GM23338 (cell line): Measurements from ENCODE around the gene UBE3A. TPM values are rescaled to one million over a fixed set of nuclear protein-coding genes. Genes with fewer than 3 reads are reported as not detected.

Experiments used
- ATAC-seq: fragments of 200-7000 bp; cut with Tn5 transposase; 3 replicates; pipeline ENCODE4 v1.9.1; 2020
- DNase-seq: peaks from one replicate; pipeline ENCODE4 v3.0.0-alpha.2; 2015; ENCODE audit warnings: low spot score
- H2AFZ ChIP-seq: fragments of 200-600 bp; sonication (generic); 2 replicates; pipeline ENCODE4 v1.8.0; 2016; ENCODE audit warnings: antibody characterized with exemption, mild to moderate bottlenecking, moderate library complexity
- H3F3A ChIP-seq: fragments of 200-600 bp; sonication (generic); replicated peaks from 2 replicates; pipeline ENCODE4 v1.8.0; 2017; ENCODE audit warnings: antibody characterized with exemption, mixed run types, low read depth
- H3K27ac ChIP-seq: fragments of 200-600 bp; sonication (generic); 2 replicates; pipeline ENCODE4 v1.6.1; 2016; ENCODE audit warnings: low read depth
- H3K27me3 ChIP-seq: fragments of 200-600 bp; sonication (generic); 2 replicates; pipeline ENCODE4 v1.8.0; 2016; ENCODE audit warnings: mild to moderate bottlenecking, mixed run types, moderate library complexity; ENCODE audit not compliant: insufficient read depth
- H3K36me3 ChIP-seq: fragments of 200-600 bp; sonication (generic); 2 replicates; pipeline ENCODE4 v1.8.0; 2016; ENCODE audit warnings: mild to moderate bottlenecking; ENCODE audit not compliant: insufficient read depth
- H3K4me1 ChIP-seq: fragments of 200-600 bp; sonication (generic); 2 replicates; pipeline ENCODE4 v1.8.0; 2016; ENCODE audit warnings: mild to moderate bottlenecking, moderate library complexity; ENCODE audit not compliant: insufficient read depth
- H3K4me2 ChIP-seq: fragments of 200-600 bp; sonication (generic); 2 replicates; pipeline ENCODE4 v1.7.1; 2017; ENCODE audit warnings: mixed run types
- H3K4me3 ChIP-seq: fragments of 200-600 bp; sonication (generic); 2 replicates; pipeline ENCODE4 v1.6.1; 2016; ENCODE audit warnings: mixed run types
- H3K79me2 ChIP-seq: fragments of 200-600 bp; sonication (generic); replicated peaks from 2 replicates; pipeline ENCODE4 v1.8.0; 2017; ENCODE audit warnings: mild to moderate bottlenecking; ENCODE audit not compliant: insufficient read depth
- H3K9me2 ChIP-seq: fragments of 200-600 bp; sonication (generic); 2 replicates; pipeline ENCODE4 v1.8.0; 2017; ENCODE audit not compliant: insufficient read depth
- H4K20me1 ChIP-seq: fragments of 200-600 bp; sonication (generic); replicated peaks from 2 replicates; pipeline ENCODE4 v1.8.0; 2017; ENCODE audit warnings: mild to moderate bottlenecking; ENCODE audit not compliant: insufficient read depth
- H3K27ac Mint-ChIP-seq: 2 replicates; pipeline ENCODE4 v1.8.0; 2020; ENCODE audit warnings: inconsistent platforms, mild to moderate bottlenecking, moderate library complexity, mixed read lengths
- H3K27me3 Mint-ChIP-seq: 3 replicates; pipeline ENCODE4 v1.8.0; 2022; ENCODE audit warnings: low read depth, mild to moderate bottlenecking, moderate library complexity, mixed read lengths, inconsistent platforms; ENCODE audit not compliant: insufficient read depth, poor library complexity
- H3K36me3 Mint-ChIP-seq: 3 replicates; pipeline ENCODE4 v1.8.0; 2021; ENCODE audit warnings: low read depth, mild to moderate bottlenecking, inconsistent platforms, moderate library complexity, mixed read lengths
- H3K4me1 Mint-ChIP-seq: 3 replicates; pipeline ENCODE4 v1.8.0; 2020; ENCODE audit warnings: mild to moderate bottlenecking, inconsistent platforms, mixed read lengths
- H3K4me3 Mint-ChIP-seq: 3 replicates; pipeline ENCODE4 v1.8.0; 2021; ENCODE audit warnings: moderate library complexity, mild to moderate bottlenecking, inconsistent platforms, mixed read lengths
- H3K9me3 Mint-ChIP-seq: 3 replicates; pipeline ENCODE4 v1.8.0; 2020; ENCODE audit warnings: moderate library complexity, mild to moderate bottlenecking, inconsistent platforms, mixed read lengths
- CREB1 ChIP-seq: fragments of 250-450 bp; sonication (Bioruptor Pico); IDR thresholded peaks from 2 replicates; pipeline ENCODE4 v1.5.0; 2020; ENCODE audit warnings: low read depth, mild to moderate bottlenecking, moderate library complexity
- ETS1 ChIP-seq: IDR thresholded peaks from 2 replicates; pipeline ENCODE4 v1.6.1; 2016; ENCODE audit warnings: antibody characterized with exemption
- EZH2phosphoT487 ChIP-seq: fragments of 200-600 bp; sonication (generic); IDR thresholded peaks from one replicate; pipeline ENCODE4 v1.8.1; 2018; ENCODE audit warnings: antibody characterized with exemption; ENCODE audit not compliant: unreplicated experiment
- JUNB ChIP-seq: IDR thresholded peaks from one replicate; pipeline ENCODE4 v1.6.1; 2016; ENCODE audit warnings: antibody characterized with exemption; ENCODE audit not compliant: unreplicated experiment
- NANOG ChIP-seq: IDR thresholded peaks from 2 replicates; pipeline ENCODE4 v1.6.1; 2016; ENCODE audit warnings: antibody characterized with exemption, borderline replicate concordance
- POLR2AphosphoS5 ChIP-seq: IDR thresholded peaks from 2 replicates; pipeline ENCODE4 v1.6.1; 2016; ENCODE audit warnings: antibody characterized with exemption, low read depth
- STAT1 ChIP-seq: IDR thresholded peaks from one replicate; pipeline ENCODE4 v1.6.1; 2016; ENCODE audit warnings: antibody characterized with exemption; ENCODE audit not compliant: unreplicated experiment
- ZNF114 ChIP-seq: fragments of 250-450 bp; sonication (Bioruptor Pico); IDR thresholded peaks from 2 replicates; pipeline ENCODE4 v1.5.0; 2020; ENCODE audit warnings: mild to moderate bottlenecking, moderate library complexity
- ZNF331 ChIP-seq: fragments of 250-450 bp; sonication (Bioruptor Pico); IDR thresholded peaks from 2 replicates; pipeline ENCODE4 v1.5.0; 2020; ENCODE audit warnings: low read depth, mild to moderate bottlenecking, moderate library complexity
- ZNF462 ChIP-seq: fragments of 250-450 bp; sonication (Bioruptor Pico); IDR thresholded peaks from 2 replicates; pipeline ENCODE4 v1.5.0; 2020; ENCODE audit warnings: mild to moderate bottlenecking, moderate library complexity
- polyA plus RNA-seq: library from polyadenylated mRNA; unstranded; fragments of >200 nt; fragmentation: Nextera tagmentation; extraction: Ambion mirVana; gene quantifications from 2 replicates; pipeline ENCODE4 v1.2.1, GENCODE V29; 2016
- total RNA-seq: library from RNA; depleted of rRNA; stranded (reverse); fragments of >200 nt; shearing (Covaris generic); gene quantifications from 2 replicates; pipeline ENCODE4 v1.2.3, GENCODE V29; 2014

Gene UBE3A
- total and polyA plus RNA-seq, 2 experiments from 2014 or later = 96.1 to 150 TPM

- ATAC-seq = no peak
These were observed 21.2 kb downstream of the UBE3A start for GRCh38 chr15:25417604-25418003.

GRCh38 chr15:25416693-25417092, 22.1 kb downstream of the UBE3A start:
- no peaks in the 10 kb centered on the region for H3F3A ChIP-seq
- no peak for DNase-seq
- H3K9me2 ChIP-seq = no peaks in the 10 kb centered on the region
- Mint-ChIP-seq H3K9me3 (no peaks in the 10 kb centered on the region; the same call in 2 of the 3 replicates), H3K27me3 (peaks cover 1% of the 10 kb centered on the region), H3K4me1 (peaks cover 51% of the 10 kb centered on the region), H3K4me3 (no peak overlapping the region), H3K36me3 (peaks cover 7% of the 10 kb centered on the region), H3K27ac (0 out of 2 replicates have a peak overlapping the region, but pooled peaks have one; percentile 35)
- H3K4me3 ChIP-seq = no peak overlapping the region
- H2AFZ ChIP-seq = no peak overlapping the region
- peaks cover 23% of the 10 kb centered on the region for H3K4me1 ChIP-seq
- peak overlapping the region; percentile 19; the same call in 1 of the 2 replicates for H3K4me2 ChIP-seq
- peaks cover 100% of the 10 kb centered on the region for H3K79me2 ChIP-seq
- H3K36me3 ChIP-seq = no peaks in the 10 kb centered on the region
- TF ChIP-seq EZH2phosphoT487 = no peak
- TF ChIP-seq JUNB = no peak
- TF ChIP-seq POLR2AphosphoS5 = no peak
- no peak for TF ChIP-seq STAT1
- TF ChIP-seq ZNF114 (CRISPR knock-in tag) = no peak
- no peak for TF ChIP-seq NANOG
- TF ChIP-seq ZNF462 (CRISPR knock-in tag) = no peak
- no peak for TF ChIP-seq ETS1
- no peak for TF ChIP-seq CREB1
- H4K20me1 ChIP-seq = peaks cover 55% of the 10 kb centered on the region
- H3K27ac ChIP-seq = no peak overlapping the region
- peak; percentile 47 for ATAC-seq
- H3K27me3 ChIP-seq = no peaks in the 10 kb centered on the region

More at GRCh38 chr15:25417604-25418003, 21.2 kb downstream of the UBE3A start:
- no peak overlapping the region for H3K27ac ChIP-seq
- peaks cover 23% of the 10 kb centered on the region for H3K4me1 ChIP-seq
- Mint-ChIP-seq H3K9me3 (no peaks in the 10 kb centered on the region; the same call in 2 of the 3 replicates), H3K27me3 (peaks cover 1% of the 10 kb centered on the region), H3K4me3 (no peak overlapping the region), H3K36me3 (peaks cover 7% of the 10 kb centered on the region), H3K27ac (no peak overlapping the region), H3K4me1 (peaks cover 53% of the 10 kb centered on the region)
- H3K4me3 ChIP-seq = no peak overlapping the region
- no peak for DNase-seq
- peaks cover 100% of the 10 kb centered on the region for H3K79me2 ChIP-seq
- TF ChIP-seq ZNF331 (CRISPR knock-in tag) = no peak
- H3K4me2 ChIP-seq = no peak overlapping the region
- no peaks in the 10 kb centered on the region for H3K36me3 ChIP-seq
- H2AFZ ChIP-seq = no peak overlapping the region
- no peaks in the 10 kb centered on the region for H3K27me3 ChIP-seq
- peaks cover 50% of the 10 kb centered on the region for H4K20me1 ChIP-seq
- H3K9me2 ChIP-seq = no peaks in the 10 kb centered on the region
- H3F3A ChIP-seq = no peaks in the 10 kb centered on the region
